ENCODE results near the gene PLS1. TPM values are rescaled to one million over a fixed set of nuclear protein-coding genes. Genes with fewer than 3 reads are reported as not detected.
A peak's percentile ranks its signal among the peaks of the same experiment; 100 is the strongest.
"Not testable (repeated sequence)": the region's sequence is repeated elsewhere in the genome, so short reads cannot be mapped to it uniquely, and the experiment has no call there.

PLS1 gene
- total RNA-seq, 2 experiments from 2014 or later, result 0.63 to 0.92 TPM

DNA sequence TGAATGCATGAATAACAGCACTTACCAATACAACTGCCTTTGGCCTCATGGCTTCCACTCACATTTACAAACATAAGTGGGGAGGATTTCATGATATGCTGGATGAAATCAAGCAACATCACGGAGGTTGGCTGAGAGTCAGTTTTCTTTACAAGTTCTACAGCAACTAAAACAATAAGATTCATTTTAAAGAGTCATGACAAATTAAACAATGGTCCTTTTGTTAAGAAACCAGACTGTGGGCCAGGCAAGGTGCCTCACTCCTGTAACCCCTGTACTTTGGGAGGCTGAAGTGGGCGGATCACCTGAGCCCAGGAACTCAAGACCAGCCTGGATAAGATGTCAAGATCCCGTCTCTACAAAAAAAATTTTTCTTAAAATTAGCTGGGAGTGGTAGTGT lies 30.1 kb upstream of the PLS1 start:
- H3K4me3 ChIP-seq (ENCODE audit: low read length), result no peak overlapping the region
- no peak overlapping the region for H3K27ac ChIP-seq (ENCODE audit: low read depth in 1 of 2, low read length in 2 of 2)
- Mint-ChIP-seq H3K9me3 (no peaks in the 10 kb centered on the region), H3K4me3 (no peak overlapping the region), H3K27ac (no peak overlapping the region), H3K36me3 (ENCODE audit: low read depth) (peaks cover 73% of the 10 kb centered on the region), H3K27me3 (no peaks in the 10 kb centered on the region), H3K4me1 (ENCODE audit: low read depth) (peaks cover 13% of the 10 kb centered on the region)
- ATAC-seq (ENCODE audit: poor library complexity), result no peak
- intact Hi-C loops (cut with DNase I, micrococcal nuclease), result no loop called here
- peaks cover 0 to 7% of the 10 kb centered on the region in 2 experiments for H3K9me3 ChIP-seq (ENCODE audit: control insufficient read depth in 1 of 2, insufficient read depth in 1 of 2, low read length in 2 of 2)
- peaks cover 55% of the 10 kb centered on the region for H3K36me3 ChIP-seq (ENCODE audit: insufficient read depth, low read length)
- ChIA-PET CTCF (interaction anchor here (0.7 to 2.1 kb wide), 2 partner anchors 11 to 12 kb away, joined by 3 to 7 read pairs; no protein-coding TSS in a partner anchor), POLR2A (no interaction called here)
- no peak for DNase-seq
- H3K4me1 ChIP-seq (ENCODE audit: insufficient read depth, low read length), result no peaks in the 10 kb centered on the region
- TF ChIP-seq, protein P1, sequence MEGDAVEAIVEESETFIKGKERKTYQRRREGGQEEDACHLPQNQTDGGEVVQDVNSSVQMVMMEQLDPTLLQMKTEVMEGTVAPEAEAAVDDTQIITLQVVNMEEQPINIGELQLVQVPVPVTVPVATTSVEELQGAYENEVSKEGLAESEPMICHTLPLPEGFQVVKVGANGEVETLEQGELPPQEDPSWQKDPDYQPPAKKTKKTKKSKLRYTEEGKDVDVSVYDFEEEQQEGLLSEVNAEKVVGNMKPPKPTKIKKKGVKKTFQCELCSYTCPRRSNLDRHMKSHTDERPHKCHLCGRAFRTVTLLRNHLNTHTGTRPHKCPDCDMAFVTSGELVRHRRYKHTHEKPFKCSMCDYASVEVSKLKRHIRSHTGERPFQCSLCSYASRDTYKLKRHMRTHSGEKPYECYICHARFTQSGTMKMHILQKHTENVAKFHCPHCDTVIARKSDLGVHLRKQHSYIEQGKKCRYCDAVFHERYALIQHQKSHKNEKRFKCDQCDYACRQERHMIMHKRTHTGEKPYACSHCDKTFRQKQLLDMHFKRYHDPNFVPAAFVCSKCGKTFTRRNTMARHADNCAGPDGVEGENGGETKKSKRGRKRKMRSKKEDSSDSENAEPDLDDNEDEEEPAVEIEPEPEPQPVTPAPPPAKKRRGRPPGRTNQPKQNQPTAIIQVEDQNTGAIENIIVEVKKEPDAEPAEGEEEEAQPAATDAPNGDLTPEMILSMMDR (IDR thresholded peaks at IDR 0.05), result no peak
- no peaks in the 10 kb centered on the region for H3K27me3 ChIP-seq (ENCODE audit: control insufficient read depth in 1 of 2, insufficient read depth in 2 of 2, low read length in 2 of 2)

DNA sequence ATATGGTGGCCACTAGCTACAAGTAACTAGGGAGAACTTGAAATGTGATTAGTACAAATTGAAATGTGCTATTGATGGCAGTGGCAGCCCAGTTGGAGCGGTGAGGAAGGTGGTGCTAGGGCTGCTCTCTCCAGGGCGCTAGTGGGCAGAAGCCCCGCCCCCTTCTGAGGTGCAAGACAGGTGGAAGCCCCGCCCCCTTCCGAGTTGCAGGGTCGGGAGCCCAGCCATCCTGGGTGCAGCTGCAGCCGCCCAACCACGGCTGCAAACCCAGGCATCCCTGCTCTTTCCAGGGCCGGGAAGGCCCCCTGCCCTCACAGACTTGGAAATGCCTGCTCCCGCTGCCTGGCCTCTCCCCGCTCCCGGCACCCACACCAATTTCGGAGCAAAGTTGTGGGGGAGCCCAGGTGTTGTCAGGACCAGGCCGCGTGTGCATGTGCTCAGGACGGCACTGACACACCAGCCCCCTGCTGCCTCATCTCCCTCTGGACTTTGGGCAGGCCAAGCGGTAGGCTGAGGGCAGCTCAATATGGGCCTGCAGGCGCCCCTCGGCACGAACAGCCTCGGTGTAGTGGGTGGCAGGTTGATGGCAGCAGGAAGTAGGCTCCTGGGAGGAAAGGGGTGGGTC lies 27.7 kb upstream of the PLS1 start:
- H3K4me1 Mint-ChIP-seq (ENCODE audit: low read depth), result peaks cover 18% of the 10 kb centered on the region
- peaks cover 59% of the 10 kb centered on the region for H3K36me3 Mint-ChIP-seq (ENCODE audit: low read depth)
- no peaks in the 10 kb centered on the region for H3K4me1 ChIP-seq (ENCODE audit: insufficient read depth, low read length)
- CTCF ChIA-PET, result no interaction called here
- intact Hi-C loops (cut with DNase I, micrococcal nuclease), result no loop called here
- H3K9me3 ChIP-seq (ENCODE audit: control insufficient read depth in 1 of 2, insufficient read depth in 1 of 2, low read length in 2 of 2), result peaks cover 0 to 7% of the 10 kb centered on the region in 2 experiments
- POLR2A ChIA-PET, result no interaction called here
- ATAC-seq (ENCODE audit: poor library complexity), result no peak
- no peaks in the 10 kb centered on the region for H3K27me3 ChIP-seq (ENCODE audit: control insufficient read depth in 1 of 2, insufficient read depth in 2 of 2, low read length in 2 of 2)
- no peak overlapping the region for H3K4me3 Mint-ChIP-seq
- no peak overlapping the region for H3K4me3 ChIP-seq (ENCODE audit: low read length)
- H3K27ac Mint-ChIP-seq, result no peak overlapping the region
- no peaks in the 10 kb centered on the region for H3K9me3 Mint-ChIP-seq
- H3K27ac ChIP-seq (ENCODE audit: low read depth in 1 of 2, low read length in 2 of 2), result no peak overlapping the region
- peak in 1 of 14 experiments; percentile 22 for DNase-seq
- H3K27me3 Mint-ChIP-seq, result no peaks in the 10 kb centered on the region
- TF ChIP-seq, protein P1 (IDR thresholded peaks at IDR 0.05), result no peak
- H3K36me3 ChIP-seq (ENCODE audit: insufficient read depth, low read length), result peaks cover 37% of the 10 kb centered on the region

DNA sequence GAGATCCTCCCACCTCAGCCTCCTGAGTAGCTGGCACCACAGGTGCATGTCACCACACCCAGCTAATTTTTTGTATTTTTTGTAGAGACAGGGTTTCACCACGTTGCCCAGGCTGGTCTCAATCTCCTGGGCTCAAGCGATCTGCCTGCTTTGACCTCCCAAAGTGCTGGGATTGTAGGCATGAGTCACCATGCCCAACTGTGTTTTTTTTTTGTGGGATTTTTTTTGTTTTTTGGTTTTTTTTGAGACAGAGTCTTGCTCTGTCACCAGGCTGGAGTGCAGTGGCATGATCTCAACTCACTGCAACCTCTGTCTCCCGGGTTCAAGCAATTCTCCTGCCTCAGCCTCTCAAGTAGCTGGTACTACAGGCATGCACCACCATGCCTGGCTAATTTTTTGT lies 26.8 kb upstream of the PLS1 start:
- not testable (repeated sequence) for H3K4me3 Mint-ChIP-seq

DNA sequence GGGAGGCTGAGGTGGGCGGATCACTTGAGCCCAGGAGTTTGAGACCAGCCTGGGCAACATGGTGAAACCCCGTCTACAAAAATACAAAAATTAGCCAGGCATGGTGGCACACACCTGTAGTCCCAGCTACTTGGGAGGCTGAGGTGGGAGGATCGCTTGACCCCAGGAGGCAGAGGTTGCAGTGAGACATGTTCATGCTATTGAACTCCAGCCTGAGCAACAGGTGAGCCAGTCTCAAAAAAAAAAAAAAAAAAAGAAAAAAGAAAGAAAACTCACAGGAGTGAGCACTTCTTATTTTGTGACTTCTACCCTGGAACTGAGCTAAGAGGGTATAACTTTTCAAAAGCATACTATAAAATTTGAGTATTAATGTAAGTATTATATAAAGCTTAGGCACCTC lies 22.0 kb upstream of the PLS1 start:
- H3K27me3 Mint-ChIP-seq; H3K4me3 ChIP-seq (ENCODE audit: low read length); intact Hi-C loops (cut with DNase I, micrococcal nuclease); H3K9me3 ChIP-seq (ENCODE audit: control insufficient read depth in 1 of 2, insufficient read depth in 1 of 2, low read length in 2 of 2); POLR2A ChIA-PET; H3K4me3 Mint-ChIP-seq; H3K27ac ChIP-seq (ENCODE audit: low read depth in 1 of 2, low read length in 2 of 2); H3K9me3 Mint-ChIP-seq; H3K27me3 ChIP-seq (ENCODE audit: control insufficient read depth in 1 of 2, insufficient read depth in 2 of 2, low read length in 2 of 2); DNase-seq; ATAC-seq (ENCODE audit: poor library complexity); H3K4me1 ChIP-seq (ENCODE audit: insufficient read depth, low read length): not testable (repeated sequence)
- H3K36me3 Mint-ChIP-seq (ENCODE audit: low read depth), result peaks cover 42% of the 10 kb centered on the region
- H3K36me3 ChIP-seq (ENCODE audit: insufficient read depth, low read length), result peaks cover 14% of the 10 kb centered on the region
- CTCF ChIA-PET, result interaction anchor here (1.3 kb wide), 1 partner anchor 156 kb away, joined by 3 read pairs; no protein-coding TSS in a partner anchor
- peaks cover 70% of the 10 kb centered on the region for H3K4me1 Mint-ChIP-seq (ENCODE audit: low read depth)
- H3K27ac Mint-ChIP-seq, result peak overlapping the region; percentile 21

More for the DNA sequence above, 26.8 kb upstream of the PLS1 start:
- H3K4me3 ChIP-seq (ENCODE audit: low read length); H3K27ac Mint-ChIP-seq; H3K9me3 Mint-ChIP-seq; H3K4me1 ChIP-seq (ENCODE audit: insufficient read depth, low read length); intact Hi-C loops (cut with DNase I, micrococcal nuclease); H3K27me3 Mint-ChIP-seq; H3K9me3 ChIP-seq (ENCODE audit: control insufficient read depth in 1 of 2, insufficient read depth in 1 of 2, low read length in 2 of 2); H3K27ac ChIP-seq (ENCODE audit: low read depth in 1 of 2, low read length in 2 of 2); CTCF ChIA-PET; H3K27me3 ChIP-seq (ENCODE audit: control insufficient read depth in 1 of 2, insufficient read depth in 2 of 2, low read length in 2 of 2); ATAC-seq (ENCODE audit: poor library complexity); DNase-seq: not testable (repeated sequence)
- POLR2A ChIA-PET, result interaction anchor here (0.6 kb wide), 1 partner anchor 44 kb away, joined by 3 read pairs; no protein-coding TSS in a partner anchor
- H3K36me3 Mint-ChIP-seq (ENCODE audit: low read depth), result peaks cover 53% of the 10 kb centered on the region
- peaks cover 25% of the 10 kb centered on the region for H3K4me1 Mint-ChIP-seq (ENCODE audit: low read depth)
- peaks cover 30% of the 10 kb centered on the region for H3K36me3 ChIP-seq (ENCODE audit: insufficient read depth, low read length)
